Measurements from ENCODE around the gene ZBTB25.

ZBTB25 gene

GRCh38 chr14:64475585-64476273, 27.9 kb downstream of the ZBTB25 start:
- no peak for DNase-seq

- DNase-seq: no peak
Measured at GRCh38 chr14:64474698-64475097, 28.9 kb downstream of the ZBTB25 start.

- DNase-seq: no peak
Measured at GRCh38 chr14:64474041-64474440, 29.6 kb downstream of the ZBTB25 start.

- DNase-seq: no peak
Measured at GRCh38 chr14:64468451-64468850, 35.2 kb downstream of the ZBTB25 start.

- no peak for DNase-seq
Measured at GRCh38 chr14:64467566-64467965, 36.1 kb downstream of the ZBTB25 start.

- DNase-seq: no peak
Measured at GRCh38 chr14:64467101-64467500, 36.5 kb downstream of the ZBTB25 start.

- DNase-seq: no peak
Measured at GRCh38 chr14:64465831-64466554, 37.6 kb downstream of the ZBTB25 start.

GRCh38 chr14:64465191-64465822, 38.3 kb downstream of the ZBTB25 start, which contains the start of gene AKAP5:
TSS of gene AKAP5 (plus strand) at chr14:64465499. CDS start at chr14:64468395, 2,896 bp downstream.
- DNase-seq: peak; percentile 43

GRCh38 chr14:64464651-64465050, 39.0 kb downstream of the ZBTB25 start:
- DNase-seq: no peak

GRCh38 chr14:64463873-64464272, 39.8 kb downstream of the ZBTB25 start:
- DNase-seq: no peak

- DNase-seq: no peak
Measured at GRCh38 chr14:64463195-64463594, 40.4 kb downstream of the ZBTB25 start.

- DNase-seq: no peak
Measured at GRCh38 chr14:64461221-64461620, 42.4 kb downstream of the ZBTB25 start.

GRCh38 chr14:64459405-64460136, 44.1 kb downstream of the ZBTB25 start:
- DNase-seq: no peak

GRCh38 chr14:64454671-64455070, 49.0 kb downstream of the ZBTB25 start:
- DNase-seq: no peak

GRCh38 chr14:64450255-64450654, 53.4 kb downstream of the ZBTB25 start:
- no peak for DNase-seq

GRCh38 chr14:64447876-64448670, 55.6 kb downstream of the ZBTB25 start:
- no peak for DNase-seq

GRCh38 chr14:64444984-64445845, 58.4 kb downstream of the ZBTB25 start:
- DNase-seq: no peak

- DNase-seq: no peak
Measured at GRCh38 chr14:64444140-64444539, 59.5 kb downstream of the ZBTB25 start.

GRCh38 chr14:64442300-64442988, 61.2 kb downstream of the ZBTB25 start:
- DNase-seq: no peak

GRCh38 chr14:64440494-64440893, 63.1 kb downstream of the ZBTB25 start:
- no peak for DNase-seq

GRCh38 chr14:64439141-64439540, 64.5 kb downstream of the ZBTB25 start:
- DNase-seq: no peak

Data from GDM1 (cell line).